Activated CD4-positive, alpha-beta T cell treated with anti-CD3 and anti-CD28 coated beads, Interleukin-2, amount 50 U/mL, for 48 hours (primary cell): ENCODE results near the gene EXOC6.
"Not testable (repeated sequence)": the region's sequence is repeated elsewhere in the genome, so short reads cannot be mapped to it uniquely, and the experiment has no call there.

Source experiments
- DNase-seq, 2 experiments: peaks; one replicate each; pipeline ENCODE4 v3.0.0-alpha.2; 2020

Gene EXOC6

DNA sequence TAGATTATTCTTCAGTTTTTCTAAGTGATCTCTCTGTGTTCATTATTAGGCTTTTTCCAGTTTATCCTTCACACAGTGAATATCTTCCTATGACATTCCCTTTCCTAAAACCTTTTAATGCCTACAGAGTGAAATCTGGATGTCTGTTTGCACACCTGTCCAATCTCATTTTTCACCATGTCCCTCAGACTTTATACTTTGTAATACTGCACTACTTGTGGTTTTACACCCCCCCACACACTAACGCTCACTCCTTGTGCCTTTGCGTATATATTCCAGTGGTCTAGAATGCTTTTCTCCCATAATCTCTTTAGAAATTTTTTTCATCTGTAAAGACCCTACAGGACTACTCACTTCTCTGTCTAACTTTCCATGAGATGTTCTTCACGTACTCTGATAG lies 98.2 kb downstream of the EXOC6 start:
- DNase-seq, result no peak

DNA sequence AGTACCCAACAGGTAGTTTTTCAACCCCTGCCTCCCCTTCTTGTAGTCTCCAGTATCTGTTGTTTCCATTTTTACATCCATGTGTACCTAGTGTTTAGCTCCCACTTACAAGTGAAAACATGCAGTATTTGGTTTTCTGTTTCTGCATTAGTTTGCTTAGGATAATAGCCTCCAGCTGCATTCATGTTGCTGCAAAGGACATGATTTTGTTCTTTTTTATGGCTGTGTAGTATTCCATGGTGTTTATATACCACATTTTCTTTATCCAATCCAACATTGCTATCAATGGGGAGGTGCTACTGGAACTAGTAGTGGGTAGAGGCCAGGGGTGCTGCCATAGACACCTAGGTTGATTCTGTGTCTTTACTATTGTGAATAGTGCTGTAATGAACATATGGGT lies 104.3 kb downstream of the EXOC6 start:
- not testable (repeated sequence) for DNase-seq

GRCh38 chr10:92957223-92958010 lies 109.1 kb downstream of the EXOC6 start:
- no peak for DNase-seq

GRCh38 chr10:92961638-92962037 lies 113.3 kb downstream of the EXOC6 start:
- no peak for DNase-seq

- no peak for DNase-seq
These were observed 117.0 kb downstream of the EXOC6 start for GRCh38 chr10:92965314-92965713.

GRCh38 chr10:92967641-92968040 lies 119.3 kb downstream of the EXOC6 start:
- no peak for DNase-seq

DNA sequence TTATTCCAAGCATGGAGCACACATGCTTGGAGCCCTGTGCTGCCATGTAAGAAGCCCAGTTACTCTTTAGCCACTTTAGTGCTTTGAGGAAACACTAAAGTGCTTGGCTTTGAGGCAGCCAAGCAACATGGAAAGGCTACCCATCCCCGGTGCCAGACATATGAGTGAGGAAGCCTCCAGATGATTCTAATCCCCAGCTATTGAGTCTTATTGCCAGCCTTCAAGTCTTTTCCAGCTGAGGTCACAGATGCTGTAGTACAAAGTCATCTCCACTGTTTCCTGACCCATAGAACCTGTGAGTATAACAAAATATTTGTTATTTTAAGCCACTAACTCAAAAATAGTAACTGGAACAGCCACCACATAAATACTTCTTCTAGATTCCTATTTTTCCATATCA lies 120.8 kb downstream of the EXOC6 start:
- no peak for DNase-seq

GRCh38 chr10:92970301-92971070 lies 122.2 kb downstream of the EXOC6 start:
- DNase-seq, result no peak

GRCh38 chr10:92972066-92972870 lies 123.9 kb downstream of the EXOC6 start:
- no peak for DNase-seq

DNA sequence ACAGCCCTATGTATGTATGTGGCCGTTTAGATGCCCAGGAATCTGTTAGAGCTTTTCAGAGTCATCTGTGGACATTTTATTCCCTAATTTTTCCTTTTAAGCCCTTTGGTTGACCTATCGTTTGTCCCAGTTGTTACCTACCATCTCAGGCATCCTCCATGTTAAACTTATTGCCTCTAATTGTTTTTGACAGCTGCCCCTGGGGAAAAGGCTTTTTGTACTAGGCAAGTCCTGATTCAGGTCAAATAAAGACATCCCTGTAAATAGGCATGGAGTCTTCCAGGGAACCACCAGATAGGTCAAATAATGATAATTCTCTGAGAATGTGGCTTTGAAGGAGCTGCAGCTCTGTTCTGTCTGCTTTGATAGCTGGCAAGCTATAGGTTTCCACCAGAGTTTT lies 124.6 kb downstream of the EXOC6 start:
- DNase-seq, result no peak

- not testable (repeated sequence) for DNase-seq
These were observed 128.0 kb downstream of the EXOC6 start for GRCh38 chr10:92976278-92976677.

GRCh38 chr10:92989250-92989649 lies 140.9 kb downstream of the EXOC6 start:
- no peak for DNase-seq

DNA sequence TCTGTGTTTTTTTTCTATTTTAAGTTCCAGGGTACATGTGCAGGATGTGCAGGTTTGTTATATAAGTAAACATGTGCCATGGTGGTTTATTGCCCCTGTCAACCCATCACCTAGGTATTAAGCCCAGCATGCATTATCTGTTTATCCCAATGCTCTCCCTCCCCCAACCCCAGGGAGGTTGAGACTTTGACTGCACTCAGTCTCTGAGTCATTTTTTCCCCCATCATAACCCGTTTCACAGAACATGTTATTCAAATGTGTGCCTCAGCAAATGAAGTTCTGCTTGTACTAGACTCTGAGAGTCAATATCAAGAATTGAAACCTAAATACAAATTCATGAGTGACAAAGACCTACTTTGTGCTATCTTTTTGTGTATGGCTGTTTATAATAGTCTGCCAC lies 142.3 kb downstream of the EXOC6 start:
- DNase-seq, result peak; percentile 6 to 27

DNA sequence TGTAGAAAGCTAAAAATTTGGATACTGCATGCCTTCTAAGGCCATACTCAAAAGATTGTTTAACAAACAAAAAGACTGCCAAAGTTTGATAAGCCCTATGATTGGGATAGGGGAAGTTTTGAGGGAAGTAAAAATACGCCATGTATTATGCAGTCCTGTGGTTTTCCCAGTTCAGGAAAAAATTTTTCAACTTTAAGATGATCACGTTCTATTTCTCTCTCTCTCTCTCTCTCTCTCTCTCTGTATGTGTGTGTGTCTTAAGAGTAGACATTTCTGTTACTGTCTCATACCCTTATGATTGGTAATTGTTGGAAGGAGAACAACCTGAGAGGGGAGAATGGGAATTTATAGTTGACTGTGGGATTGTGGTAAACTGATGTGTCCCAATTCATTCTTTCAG lies 143.2 kb downstream of the EXOC6 start:
- DNase-seq, result no peak

- no peak for DNase-seq
These were observed 145.5 kb downstream of the EXOC6 start for GRCh38 chr10:92993699-92994272.

GRCh38 chr10:92995509-92995908 lies 147.2 kb downstream of the EXOC6 start:
- no peak for DNase-seq

DNA sequence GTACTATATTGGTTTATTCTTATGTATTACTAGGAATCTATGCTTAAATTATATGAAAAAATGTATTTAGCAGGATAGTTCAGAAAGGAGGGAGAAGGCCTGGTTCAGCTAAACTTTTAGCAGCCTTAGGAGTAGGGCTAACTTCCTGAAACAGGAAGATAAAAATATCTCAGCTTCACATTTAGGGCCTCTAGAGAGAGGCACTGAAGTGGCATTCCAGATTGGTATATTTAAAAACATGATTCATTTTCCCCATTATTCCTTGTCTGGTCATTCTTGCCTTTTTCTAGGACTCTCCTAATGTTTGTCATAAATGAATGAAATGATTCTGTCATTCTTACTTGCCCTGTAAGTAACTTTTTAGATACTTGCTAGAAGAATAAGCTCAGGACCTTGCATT lies 149.3 kb downstream of the EXOC6 start:
- no peak for DNase-seq

DNA sequence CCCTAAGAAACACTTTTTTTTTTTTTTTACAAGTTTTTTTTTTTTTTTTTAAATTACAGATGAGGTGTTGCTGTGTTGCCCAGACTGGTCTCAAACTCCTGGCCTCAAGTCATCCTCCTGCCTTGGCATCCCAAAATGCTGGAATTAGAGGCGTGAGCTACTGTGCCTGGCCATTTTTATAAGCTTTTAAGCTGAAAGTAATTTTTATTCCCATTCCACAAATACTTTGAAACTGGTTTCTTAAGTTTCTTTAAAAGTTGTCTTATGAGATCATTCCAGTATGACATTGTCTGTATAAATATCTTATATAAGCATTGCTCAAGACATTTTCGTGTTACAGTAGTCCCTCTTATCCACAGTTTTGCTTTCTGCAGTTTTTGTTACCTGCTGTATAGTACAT lies 150.9 kb downstream of the EXOC6 start:
- DNase-seq, result no peak

DNA sequence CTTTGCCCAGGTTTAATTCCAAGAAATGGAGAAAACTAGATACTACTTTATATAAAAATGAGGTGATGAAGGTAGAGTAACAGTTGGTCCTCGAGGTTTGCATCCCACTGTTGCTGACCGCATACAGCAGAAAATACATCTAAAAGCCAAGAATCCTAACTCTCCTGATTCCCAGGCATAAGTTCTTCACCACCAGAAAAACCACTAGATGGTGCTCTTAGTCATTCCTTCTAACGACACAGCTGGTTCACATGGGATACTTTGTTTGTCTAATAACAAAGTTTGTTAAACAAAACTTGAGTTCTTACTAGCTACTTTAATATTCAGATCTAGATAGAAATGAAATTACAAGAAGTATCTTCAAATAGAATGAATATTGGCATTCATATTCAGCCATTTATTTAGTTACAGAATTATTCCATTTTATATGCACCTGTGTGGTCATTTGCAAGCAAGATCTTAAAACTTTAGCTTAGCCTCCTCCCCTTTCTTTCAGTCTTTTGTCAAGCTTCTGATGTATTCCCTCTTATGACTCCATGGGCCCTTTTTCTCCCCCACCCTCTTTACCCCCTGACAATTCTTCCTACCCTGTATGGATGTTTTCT lies 158.2 kb downstream of the EXOC6 start:
- no peak for DNase-seq

GRCh38 chr10:93015722-93016121 lies 167.4 kb downstream of the EXOC6 start:
- no peak for DNase-seq

- no peak for DNase-seq
These were observed 174.8 kb downstream of the EXOC6 start for GRCh38 chr10:93023013-93023650.

DNA sequence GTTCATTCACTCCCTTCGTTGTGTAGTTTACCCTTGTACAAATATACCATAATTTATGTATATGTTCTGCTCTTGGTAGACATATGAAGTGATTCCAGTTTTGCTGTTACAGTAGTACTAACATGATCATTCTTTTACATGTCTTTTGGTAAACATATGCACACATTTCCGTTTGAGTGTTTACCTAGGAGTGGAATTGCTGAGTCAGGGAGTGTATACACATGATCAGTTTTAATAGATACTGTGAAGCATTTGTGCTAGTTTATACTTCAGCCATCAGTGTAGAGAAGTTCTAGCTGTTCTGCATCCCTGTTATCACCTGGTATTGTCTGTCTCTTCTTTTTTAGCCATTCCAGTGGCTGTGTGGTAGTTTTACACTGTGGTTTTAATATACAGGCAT lies 177.8 kb downstream of the EXOC6 start:
- no peak for DNase-seq
